Measurements from ENCODE around the gene ZAR1. TPM values are rescaled to one million over a fixed set of nuclear protein-coding genes. Genes with fewer than 3 reads are reported as not detected.

The ZAR1 gene
- total RNA-seq, 2 experiments from 2014 or later, result not detected

Other genes starting within 250 kb of the ZAR1 start
- 2.1 and 2.5 TPM in 2 replicates for gene TEC, start 220.4 kb upstream of the ZAR1 start, total RNA-seq (2014; rRNA removed; shearing (Covaris generic))
- gene TEC, start 220.4 kb upstream of the ZAR1 start, total RNA-seq (2022), result 10.4 and 11.5 TPM in 2 replicates
- 21.1 and 24.7 TPM in 2 replicates for gene SLAIN2, start 148.7 kb upstream of the ZAR1 start, total RNA-seq (2014; rRNA removed; shearing (Covaris generic))
- 39.4 and 40.2 TPM in 2 replicates for gene SLAIN2, start 148.7 kb upstream of the ZAR1 start, total RNA-seq (2022)
- not detected in 2 replicates for gene SLC10A4, start 6.9 kb upstream of the ZAR1 start, total RNA-seq (2014; rRNA removed; shearing (Covaris generic))
- gene SLC10A4, start 6.9 kb upstream of the ZAR1 start, total RNA-seq (2022), result not detected in 2 replicates